GM12865 (cell line): ENCODE measurements around the gene ERI3.
A peak's percentile ranks its signal among the peaks of the same experiment; 100 is the strongest.

Experiments used
- DNase-seq: peaks from one replicate; pipeline ENCODE4 v3.0.0; 2010; ENCODE audit warnings: low read depth
- H3K4me3 ChIP-seq: 2 replicates; pipeline ENCODE4 v1.5.1; 2011; ENCODE audit warnings: mild to moderate bottlenecking, low read depth, low read length, control low read depth
- TF ChIP-seq, protein P1 (sequence below): IDR thresholded peaks from 2 replicates; pipeline ENCODE4 v1.5.1; 2011; ENCODE audit warnings: low read length, control low read depth, low read depth, inconsistent platforms; ENCODE audit not compliant: insufficient read depth; ENCODE audit errors: missing control alignments

Gene ERI3, protein sequence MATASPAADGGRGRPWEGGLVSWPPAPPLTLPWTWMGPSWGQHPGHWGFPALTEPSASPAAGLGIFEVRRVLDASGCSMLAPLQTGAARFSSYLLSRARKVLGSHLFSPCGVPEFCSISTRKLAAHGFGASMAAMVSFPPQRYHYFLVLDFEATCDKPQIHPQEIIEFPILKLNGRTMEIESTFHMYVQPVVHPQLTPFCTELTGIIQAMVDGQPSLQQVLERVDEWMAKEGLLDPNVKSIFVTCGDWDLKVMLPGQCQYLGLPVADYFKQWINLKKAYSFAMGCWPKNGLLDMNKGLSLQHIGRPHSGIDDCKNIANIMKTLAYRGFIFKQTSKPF

DNA sequence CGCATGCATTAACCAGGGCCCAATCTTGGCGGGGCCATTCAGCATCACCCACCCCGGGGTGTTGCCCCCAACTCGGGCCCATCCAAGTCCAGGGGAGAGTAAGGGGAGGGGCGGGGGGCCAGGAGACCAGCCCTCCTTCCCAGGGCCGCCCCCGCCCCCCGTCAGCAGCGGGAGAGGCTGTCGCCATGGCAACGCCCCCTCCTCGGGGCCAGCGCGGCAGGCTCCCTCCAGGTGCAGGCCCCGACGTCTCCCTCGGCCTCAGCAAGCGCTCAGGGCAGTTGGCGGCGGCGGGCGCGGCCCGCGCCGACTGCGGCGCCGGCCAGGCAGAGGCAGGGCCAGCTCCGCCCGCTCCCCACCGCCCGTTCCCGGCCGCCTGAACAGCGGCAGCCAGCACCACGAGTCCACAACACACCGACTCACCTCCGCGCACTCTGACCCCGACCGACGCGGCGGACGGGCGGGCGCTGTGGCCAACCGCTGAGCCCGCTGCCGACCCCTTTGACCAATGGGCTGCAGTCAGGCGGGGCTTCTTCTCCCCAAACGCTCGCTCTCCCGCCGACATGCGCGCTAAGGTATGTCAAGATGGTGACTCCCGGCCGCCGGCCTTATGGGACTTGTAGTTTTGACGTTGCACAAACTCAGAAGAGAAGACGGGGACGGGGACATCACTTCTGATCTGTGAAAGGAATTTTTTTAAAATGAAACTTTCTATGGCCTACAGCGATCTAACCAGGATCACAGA is at the start of gene ERI3:
Gene ERI3, minus strand, starts transcription at position 418 of the 742 bp plus-strand sequence. Its CDS starts 231 bp downstream, at position 187.
- TF ChIP-seq, protein P1, sequence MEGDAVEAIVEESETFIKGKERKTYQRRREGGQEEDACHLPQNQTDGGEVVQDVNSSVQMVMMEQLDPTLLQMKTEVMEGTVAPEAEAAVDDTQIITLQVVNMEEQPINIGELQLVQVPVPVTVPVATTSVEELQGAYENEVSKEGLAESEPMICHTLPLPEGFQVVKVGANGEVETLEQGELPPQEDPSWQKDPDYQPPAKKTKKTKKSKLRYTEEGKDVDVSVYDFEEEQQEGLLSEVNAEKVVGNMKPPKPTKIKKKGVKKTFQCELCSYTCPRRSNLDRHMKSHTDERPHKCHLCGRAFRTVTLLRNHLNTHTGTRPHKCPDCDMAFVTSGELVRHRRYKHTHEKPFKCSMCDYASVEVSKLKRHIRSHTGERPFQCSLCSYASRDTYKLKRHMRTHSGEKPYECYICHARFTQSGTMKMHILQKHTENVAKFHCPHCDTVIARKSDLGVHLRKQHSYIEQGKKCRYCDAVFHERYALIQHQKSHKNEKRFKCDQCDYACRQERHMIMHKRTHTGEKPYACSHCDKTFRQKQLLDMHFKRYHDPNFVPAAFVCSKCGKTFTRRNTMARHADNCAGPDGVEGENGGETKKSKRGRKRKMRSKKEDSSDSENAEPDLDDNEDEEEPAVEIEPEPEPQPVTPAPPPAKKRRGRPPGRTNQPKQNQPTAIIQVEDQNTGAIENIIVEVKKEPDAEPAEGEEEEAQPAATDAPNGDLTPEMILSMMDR: no peak
- peak within 1 kb of the TSS; percentile 90 for H3K4me3 ChIP-seq
- peak; percentile 98 for DNase-seq

DNA sequence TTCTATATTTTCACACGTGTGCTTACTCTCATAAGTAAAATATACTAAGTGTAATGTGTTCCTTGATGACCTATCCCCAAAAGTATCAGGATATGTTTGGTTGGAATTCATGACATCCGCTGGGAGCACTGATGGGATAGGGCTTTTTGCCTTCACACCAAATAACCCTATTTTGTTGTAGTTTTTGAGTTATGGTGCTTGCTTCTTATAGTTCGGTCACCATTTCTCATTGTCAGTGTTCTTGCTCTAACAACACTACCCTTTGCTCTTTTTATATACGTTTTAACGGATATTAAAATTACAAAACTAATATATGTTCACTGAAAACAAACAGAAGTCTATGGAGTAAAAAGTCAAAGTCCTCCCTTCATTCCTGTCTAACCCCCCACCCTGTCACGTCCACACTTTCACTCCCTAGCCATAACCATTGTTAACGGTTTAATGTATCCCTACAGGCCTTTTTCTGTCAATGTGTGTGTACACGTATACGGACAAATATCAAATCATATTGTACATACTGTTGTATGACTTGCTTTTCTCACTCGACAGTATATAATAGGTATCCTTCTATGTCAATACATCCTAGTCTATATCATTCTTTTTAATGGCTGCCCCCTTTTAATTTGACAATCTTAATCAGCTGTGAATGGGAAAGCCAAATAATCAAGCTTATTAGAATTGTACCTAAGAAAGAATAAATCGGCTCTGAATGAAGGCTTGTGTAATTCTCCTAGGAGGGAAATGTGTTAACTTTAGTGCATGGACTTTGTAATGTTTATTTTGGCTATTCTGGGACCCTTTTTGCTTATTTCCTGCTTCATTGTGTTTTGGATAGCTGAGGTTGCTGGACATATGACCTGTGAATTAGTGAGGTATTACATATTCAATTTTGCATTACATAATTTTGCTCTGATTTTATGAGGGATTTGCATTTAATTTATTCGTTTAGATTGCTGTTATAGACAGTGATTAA is 46.5 kb upstream of the ERI3 start:
- no peak overlapping the region for H3K4me3 ChIP-seq
- TF ChIP-seq, protein P1: no peak
- no peak for DNase-seq

DNA sequence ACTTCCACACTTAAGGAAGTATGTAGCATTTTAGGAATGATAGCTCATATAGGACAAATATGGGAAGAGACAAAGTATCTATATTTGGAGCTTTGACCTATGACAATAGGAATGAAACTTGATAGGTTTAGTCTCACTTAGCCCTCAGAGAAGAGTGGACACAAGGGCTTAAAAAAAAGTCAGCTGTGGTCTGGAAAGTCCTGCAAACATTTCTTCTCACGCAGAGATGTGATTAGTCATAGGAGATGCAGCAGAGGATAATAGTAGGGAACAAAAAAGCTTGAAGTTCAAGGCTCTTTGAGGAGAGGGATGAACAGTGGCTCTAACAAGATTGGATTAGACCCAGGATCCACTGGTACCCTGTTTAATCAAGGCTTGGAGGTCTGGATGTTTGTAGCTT is 35.2 kb upstream of the ERI3 start:
- no peak for DNase-seq
- no peak overlapping the region for H3K4me3 ChIP-seq
- TF ChIP-seq, protein P1: no peak

DNA sequence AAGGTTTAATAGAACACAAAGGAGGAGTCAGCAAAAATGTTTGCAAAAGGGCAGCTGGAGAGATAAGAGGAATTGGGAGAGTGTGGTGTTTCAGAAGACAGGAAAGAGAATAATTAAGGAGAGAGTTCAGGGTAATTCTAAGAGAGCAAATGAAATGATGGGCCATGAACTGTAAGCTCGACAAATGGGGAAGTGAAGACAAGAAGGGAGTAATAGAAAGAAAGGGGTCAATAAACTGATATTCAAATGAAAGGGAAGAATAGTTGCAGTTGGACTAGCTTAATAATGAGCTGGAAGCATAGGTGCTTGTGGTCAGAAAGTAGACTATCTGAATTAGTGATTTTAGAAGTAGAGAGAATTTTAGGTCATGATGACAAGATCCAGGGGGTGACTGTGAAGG is 34.4 kb upstream of the ERI3 start:
- TF ChIP-seq, protein P1: no peak
- H3K4me3 ChIP-seq: no peak overlapping the region
- no peak for DNase-seq

DNA sequence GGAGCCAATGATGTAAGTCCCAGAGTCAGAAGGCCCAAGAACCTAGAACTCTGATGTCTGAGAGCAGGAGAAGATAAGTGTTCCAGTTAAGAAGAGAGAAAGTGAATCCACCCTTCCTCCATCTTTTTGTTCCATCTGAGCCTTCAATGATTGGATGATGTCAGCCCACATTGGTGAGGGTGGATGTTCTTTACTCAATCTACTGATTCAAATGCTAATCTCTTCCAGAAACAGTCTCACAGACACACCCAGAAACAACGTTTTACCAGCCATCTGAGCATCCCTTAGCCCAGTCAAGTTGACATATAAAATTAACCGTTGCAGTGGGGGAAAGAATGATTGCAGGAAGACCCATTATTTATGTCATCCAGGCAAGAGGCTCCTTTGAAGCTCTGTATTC is 33.5 kb upstream of the ERI3 start:
- TF ChIP-seq, protein P1: no peak
- no peak overlapping the region for H3K4me3 ChIP-seq
- DNase-seq: no peak

DNA sequence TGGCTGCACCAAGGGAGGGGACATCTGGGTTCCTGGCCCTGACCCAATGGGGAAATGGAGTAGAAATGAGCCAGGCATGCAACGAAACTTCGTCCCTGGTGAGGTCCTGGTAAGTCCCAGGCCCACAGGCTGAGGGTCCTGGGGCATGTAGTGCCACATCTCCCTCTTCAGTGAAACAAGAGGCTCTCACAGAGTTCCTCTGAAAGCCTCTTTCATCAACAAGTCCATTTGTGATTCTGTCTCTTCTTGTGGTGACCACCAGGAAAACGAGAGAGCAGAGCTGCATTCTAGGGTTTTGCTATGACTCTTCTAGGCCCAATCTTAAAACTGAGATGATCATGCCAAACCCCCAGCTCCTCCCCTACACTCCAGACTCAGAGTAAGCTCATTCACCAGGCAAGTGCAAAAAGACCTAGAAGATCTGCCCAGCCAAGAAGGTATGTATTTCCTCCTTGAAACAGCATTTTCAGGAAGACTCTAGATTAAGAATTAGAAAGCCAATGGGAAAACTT is 25.7 kb upstream of the ERI3 start:
- H3K4me3 ChIP-seq: no peak overlapping the region

More for the DNA sequence above, 25.7 kb upstream of the ERI3 start:
- DNase-seq: peak; percentile 48
- TF ChIP-seq, protein P1: no peak
